Measurements from ENCODE around the gene TIMM23. TPM values are rescaled to one million over a fixed set of nuclear protein-coding genes. Genes with fewer than 3 reads are reported as not detected.

Gene TIMM23
- total and polyA plus RNA-seq, 8 donors, result 12.9 to 32.7 (median 19.3) TPM

DNA sequence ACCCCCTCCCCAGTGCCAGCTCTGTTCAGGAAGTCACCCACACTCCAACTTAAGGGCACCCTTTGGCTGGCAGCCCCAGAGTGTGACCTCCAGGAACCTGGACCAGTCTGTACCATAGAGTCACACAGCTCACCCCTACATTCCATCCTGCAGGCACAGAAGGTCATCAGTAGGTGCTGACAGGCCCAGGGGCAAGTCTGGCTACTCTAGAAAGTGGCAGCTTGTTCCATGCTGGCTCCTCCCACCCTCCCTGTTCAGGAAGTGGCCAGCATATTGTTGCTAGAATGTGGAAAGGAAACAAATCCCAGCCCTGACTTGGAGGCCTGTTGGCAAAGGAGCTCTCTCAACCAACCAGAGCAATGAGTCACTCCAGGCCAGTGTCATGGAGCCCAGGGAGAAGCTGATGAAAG is 61.3 kb downstream of the TIMM23 start:
- H3K27me3 ChIP-seq, result no peaks in the 10 kb centered on the region
- DNase-seq (no peak), FAIRE-seq (no peak), ATAC-seq (no peak)
- H3K9me3 ChIP-seq, result no peaks in the 10 kb centered on the region
- H3K36me3 ChIP-seq, result no peaks in the 10 kb centered on the region
- TF ChIP-seq, protein P1, sequence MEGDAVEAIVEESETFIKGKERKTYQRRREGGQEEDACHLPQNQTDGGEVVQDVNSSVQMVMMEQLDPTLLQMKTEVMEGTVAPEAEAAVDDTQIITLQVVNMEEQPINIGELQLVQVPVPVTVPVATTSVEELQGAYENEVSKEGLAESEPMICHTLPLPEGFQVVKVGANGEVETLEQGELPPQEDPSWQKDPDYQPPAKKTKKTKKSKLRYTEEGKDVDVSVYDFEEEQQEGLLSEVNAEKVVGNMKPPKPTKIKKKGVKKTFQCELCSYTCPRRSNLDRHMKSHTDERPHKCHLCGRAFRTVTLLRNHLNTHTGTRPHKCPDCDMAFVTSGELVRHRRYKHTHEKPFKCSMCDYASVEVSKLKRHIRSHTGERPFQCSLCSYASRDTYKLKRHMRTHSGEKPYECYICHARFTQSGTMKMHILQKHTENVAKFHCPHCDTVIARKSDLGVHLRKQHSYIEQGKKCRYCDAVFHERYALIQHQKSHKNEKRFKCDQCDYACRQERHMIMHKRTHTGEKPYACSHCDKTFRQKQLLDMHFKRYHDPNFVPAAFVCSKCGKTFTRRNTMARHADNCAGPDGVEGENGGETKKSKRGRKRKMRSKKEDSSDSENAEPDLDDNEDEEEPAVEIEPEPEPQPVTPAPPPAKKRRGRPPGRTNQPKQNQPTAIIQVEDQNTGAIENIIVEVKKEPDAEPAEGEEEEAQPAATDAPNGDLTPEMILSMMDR (IDR thresholded peaks at IDR 0.05), result no peak
- H3K27ac ChIP-seq, result no peak overlapping the region
- intact Hi-C loops (cut with DNase I), result no loop called here
- H3K4me3 ChIP-seq, result no peak overlapping the region
- H3K4me1 ChIP-seq, result peaks cover 0 to 15% (median 9%) of the 10 kb centered on the region in 3 donors

DNA sequence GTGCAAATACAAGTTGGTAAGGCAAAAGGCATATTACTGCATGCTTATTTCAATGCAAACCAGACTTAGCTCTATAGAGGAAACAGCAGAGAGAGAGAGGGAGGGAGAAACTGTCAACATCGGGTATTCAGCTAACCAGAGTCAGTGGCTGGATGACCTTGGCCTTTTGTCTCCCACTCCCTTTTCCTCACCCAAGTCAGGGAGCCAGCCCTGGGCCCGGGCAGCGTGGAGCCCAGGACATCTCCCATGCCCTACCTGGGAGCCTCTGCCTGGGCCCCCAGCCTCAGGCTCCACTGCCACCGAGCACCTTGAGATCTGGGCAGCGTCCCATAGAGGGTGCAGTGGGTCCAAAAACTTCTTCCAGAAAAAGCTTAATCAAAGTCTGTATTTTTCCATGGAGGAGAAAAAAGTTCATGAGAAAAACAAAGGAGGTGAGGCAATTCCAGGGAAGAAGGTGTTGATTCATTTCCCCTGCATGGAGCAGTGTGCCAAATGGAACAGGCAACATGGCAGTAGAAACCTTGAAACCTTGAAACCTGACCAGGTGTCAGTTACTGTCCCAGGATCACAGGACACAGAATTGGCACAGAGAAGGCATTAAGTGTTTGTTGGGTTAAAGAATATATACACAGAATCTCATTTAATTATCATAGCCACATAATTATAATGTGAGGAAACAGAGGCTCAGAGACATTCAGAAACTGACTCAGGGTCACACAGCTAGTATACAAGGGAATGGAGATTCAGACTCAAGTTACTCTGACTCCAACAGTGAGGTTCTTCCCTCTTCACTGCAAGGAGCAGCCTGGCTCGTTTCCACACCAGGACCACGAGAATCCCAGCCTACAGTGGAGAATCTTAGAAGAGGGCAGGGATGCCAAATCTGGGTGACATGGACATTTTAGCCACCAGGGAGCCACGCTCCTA is 63.9 kb downstream of the TIMM23 start:
- FAIRE-seq, result no peak
- Histone ChIP-seq H3K4me3 (no peak overlapping the region), H3K27ac (no peak overlapping the region), H3K9me3 (no peaks in the 10 kb centered on the region), H3K36me3 (no peaks in the 10 kb centered on the region), H3K27me3 (no peaks in the 10 kb centered on the region), H3K4me1 (no peaks in the 10 kb centered on the region)
- DNase-seq, result no peak
- WGBS, 2 donors, result 52 to 61% methylated on average over 8 of the region's 8 CpGs
- intact Hi-C loops (cut with DNase I), result no loop called here
- TF ChIP-seq, protein P1 (IDR thresholded peaks at IDR 0.05), result no peak
- ATAC-seq, result peak in 2 of 4 donors; percentile 22 to 59

DNA sequence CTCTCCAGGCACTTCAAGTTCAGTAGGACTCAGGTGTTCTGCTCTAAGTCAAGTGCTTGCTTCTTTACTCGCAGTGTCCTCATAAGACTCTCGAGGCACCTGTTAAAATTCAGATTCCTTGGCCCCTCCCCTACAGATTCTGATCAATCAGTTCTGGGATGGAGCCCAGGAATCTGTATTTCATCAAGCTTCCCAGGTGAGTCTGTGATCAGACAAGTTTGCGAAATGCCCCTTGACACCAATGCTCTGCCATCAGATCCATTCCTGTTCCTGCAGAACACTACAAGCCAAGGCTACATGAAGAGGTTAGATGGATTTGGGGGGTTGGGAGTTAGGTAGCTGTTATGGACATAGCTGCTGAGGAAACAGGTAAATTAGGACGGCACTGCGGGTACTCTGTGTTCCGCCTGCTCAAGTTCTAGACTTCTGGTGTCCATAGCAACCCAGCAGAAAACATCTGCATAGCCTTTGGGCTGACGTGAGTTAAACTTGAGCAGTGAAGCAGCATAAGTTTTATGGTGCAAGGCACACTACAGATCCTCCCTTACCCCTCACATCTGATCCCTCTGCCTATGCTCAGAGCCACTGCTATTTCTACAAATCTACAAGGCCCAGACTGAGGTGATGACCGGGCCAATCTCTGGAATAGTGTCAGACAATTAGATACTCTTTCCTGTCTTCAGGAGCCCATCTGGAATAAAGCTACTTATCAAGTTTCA is 65.0 kb downstream of the TIMM23 start:
- H3K27me3 ChIP-seq, result no peaks in the 10 kb centered on the region
- TF ChIP-seq, protein P1 (IDR thresholded peaks at IDR 0.05), result no peak
- no peak overlapping the region for H3K27ac ChIP-seq
- no peak for FAIRE-seq
- WGBS, 2 donors, result 85 to 86% methylated on average over 8 of the region's 8 CpGs
- intact Hi-C loops (cut with DNase I), result no loop called here
- H3K36me3 ChIP-seq, result no peaks in the 10 kb centered on the region
- no peaks in the 10 kb centered on the region for H3K4me1 ChIP-seq
- peak in 1 of 4 donors; percentile 44 for ATAC-seq
- DNase-seq, result no peak
- no peak overlapping the region for H3K4me3 ChIP-seq
- no peaks in the 10 kb centered on the region for H3K9me3 ChIP-seq

DNA sequence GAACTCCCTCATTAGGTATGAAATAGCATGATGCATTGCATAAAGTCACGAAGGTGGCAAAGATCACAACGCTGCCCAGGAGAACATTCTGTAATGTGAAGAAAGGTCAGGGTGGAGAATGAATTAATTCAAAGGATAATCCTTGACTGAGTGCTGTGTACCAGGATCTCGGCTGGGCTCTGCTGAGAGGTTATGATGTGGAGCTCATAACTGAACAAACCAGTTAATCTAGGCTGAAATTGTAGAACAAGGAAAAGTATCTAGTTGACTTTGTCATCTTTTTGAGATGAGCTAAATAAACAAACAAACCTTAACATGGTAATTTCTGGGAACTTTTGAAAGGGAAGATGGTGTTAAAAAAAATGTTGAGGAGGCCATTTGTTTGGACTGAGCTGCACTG is 67.7 kb downstream of the TIMM23 start:
- ATAC-seq (no peak), FAIRE-seq (no peak), DNase-seq (no peak)
- no peaks in the 10 kb centered on the region for H3K4me1 ChIP-seq
- 64 to 74% methylated on average over 3 of the region's 3 CpGs for WGBS, 2 donors
- H3K9me3 ChIP-seq, result no peaks in the 10 kb centered on the region
- no peaks in the 10 kb centered on the region for H3K36me3 ChIP-seq
- no peaks in the 10 kb centered on the region for H3K27me3 ChIP-seq
- no peak overlapping the region for H3K4me3 ChIP-seq
- intact Hi-C loops (cut with DNase I), result no loop called here
- TF ChIP-seq, protein P1 (IDR thresholded peaks at IDR 0.05), result no peak
- H3K27ac ChIP-seq, result no peak overlapping the region
